ENCODE measurements around the gene GPC3. TPM values are rescaled to one million over a fixed set of nuclear protein-coding genes. Genes with fewer than 3 reads are reported as not detected.

The GPC3 gene
- 0.56 and 19.5 TPM in 2 replicates for total RNA-seq

GRCh38 chrX:133985164-133985966 is at the start of gene GPC3:
TSS of gene GPC3 (minus strand) at chrX:133985594.

